Loucy (cell line): ENCODE results near the gene LMAN2L.

ENCODE experiments used
- H2AFZ ChIP-seq: fragments of 200-600 bp; sonication (generic); 2 replicates; pipeline ENCODE4 v1.6.0; 2016; ENCODE audit warnings: antibody characterized with exemption, mild to moderate bottlenecking, low read length, moderate library complexity
- H3F3A ChIP-seq: fragments of 200-600 bp; 2 replicates; pipeline ENCODE4 v1.6.0; 2016; ENCODE audit warnings: antibody characterized with exemption, low read depth, mild to moderate bottlenecking
- H3K27me3 ChIP-seq: fragments of 200-600 bp; sonication (generic); 2 replicates; pipeline ENCODE4 v1.6.1; 2014; ENCODE audit warnings: low read length, mild to moderate bottlenecking; ENCODE audit not compliant: insufficient read depth, poor library complexity, severe bottlenecking
- H3K36me3 ChIP-seq: fragments of 200-600 bp; sonication (generic); 2 replicates; pipeline ENCODE4 v1.6.1; 2016; ENCODE audit warnings: low read length; ENCODE audit not compliant: insufficient read depth
- H3K4me1 ChIP-seq: fragments of 200-600 bp; sonication (generic); 2 replicates; pipeline ENCODE4 v1.5.1; 2014; ENCODE audit warnings: low read length, mild to moderate bottlenecking; ENCODE audit not compliant: insufficient read depth, poor library complexity, severe bottlenecking
- H3K4me2 ChIP-seq: fragments of 200-600 bp; sonication (generic); 2 replicates; pipeline ENCODE4 v1.6.0; 2014; ENCODE audit warnings: antibody characterized with exemption, low read length, low read depth, mild to moderate bottlenecking; ENCODE audit not compliant: poor library complexity, severe bottlenecking
- H3K4me3 ChIP-seq: fragments of 200-600 bp; sonication (generic); 2 replicates; pipeline ENCODE4 v1.5.1; 2014; ENCODE audit warnings: low read length, mild to moderate bottlenecking, mixed read lengths; ENCODE audit not compliant: poor library complexity, severe bottlenecking
- H3K79me2 ChIP-seq: fragments of 200-600 bp; sonication (generic); 2 replicates; pipeline ENCODE4 v1.6.1; 2014; ENCODE audit warnings: low read length; ENCODE audit not compliant: insufficient read depth
- H3K9ac ChIP-seq: fragments of 200-600 bp; sonication (generic); 2 replicates; pipeline ENCODE4 v1.6.0; 2014; ENCODE audit warnings: mild to moderate bottlenecking, low read depth, low read length, moderate library complexity; ENCODE audit not compliant: poor library complexity, severe bottlenecking
- H3K9me2 ChIP-seq: fragments of 200-600 bp; sonication (generic); replicated peaks from 2 replicates; pipeline ENCODE4 v1.6.1; 2016; ENCODE audit warnings: low read depth, low read length, mixed read lengths
- H3K9me3 ChIP-seq: fragments of 200-600 bp; sonication (generic); 2 replicates; pipeline ENCODE4 v1.6.1; 2014; ENCODE audit warnings: mild to moderate bottlenecking, antibody characterized with exemption, low read length, low read depth; ENCODE audit not compliant: insufficient read depth
- H4K20me1 ChIP-seq: fragments of 200-600 bp; sonication (generic); 2 replicates; pipeline ENCODE4 v1.6.0; 2014; ENCODE audit warnings: antibody characterized with exemption, low read length, mild to moderate bottlenecking; ENCODE audit not compliant: insufficient read depth, poor library complexity, severe bottlenecking
- EZH2phosphoT487 ChIP-seq: fragments of 200-600 bp; IDR thresholded peaks from 2 replicates; pipeline ENCODE4 v1.6.1; 2018; ENCODE audit warnings: antibody characterized with exemption, mild to moderate bottlenecking, moderate library complexity, borderline replicate concordance
- TF ChIP-seq, protein P1 (sequence below): fragments of 200-600 bp; sonication (generic); conservative IDR thresholded peaks from 2 replicates; pipeline ENCODE4 v1.5.1; 2014; ENCODE audit warnings: mild to moderate bottlenecking, antibody characterized with exemption, low read length

The LMAN2L gene

DNA sequence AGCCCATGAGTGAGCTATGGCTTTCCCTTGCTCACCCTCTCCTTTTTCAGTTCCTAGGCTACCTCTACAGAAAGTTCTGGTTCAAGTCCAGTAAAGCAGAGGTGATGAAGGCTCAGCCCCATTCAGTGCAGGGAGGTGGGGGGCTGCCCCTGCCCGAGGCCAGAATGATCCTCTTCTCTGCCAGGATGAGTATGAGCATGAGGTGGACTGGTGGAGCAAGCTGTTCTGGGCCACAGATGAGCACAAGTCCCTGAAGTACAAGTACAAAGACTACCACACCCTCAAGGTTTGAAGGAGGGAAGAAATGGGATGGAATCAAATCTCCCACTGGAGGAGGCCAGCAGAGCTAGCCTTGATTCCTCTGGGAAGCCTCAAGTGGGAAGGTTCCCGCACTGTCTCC is 42.4 kb downstream of the LMAN2L start:
- Histone ChIP-seq H3K9me3 (no peaks in the 10 kb centered on the region), H3K36me3 (no peaks in the 10 kb centered on the region), H2AFZ (no peak overlapping the region), H3F3A (no peaks in the 10 kb centered on the region), H3K79me2 (no peaks in the 10 kb centered on the region), H3K4me3 (no peak overlapping the region), H4K20me1 (no peaks in the 10 kb centered on the region), H3K9ac (no peak overlapping the region), H3K9me2 (no peaks in the 10 kb centered on the region), H3K4me1 (no peaks in the 10 kb centered on the region), H3K4me2 (no peak overlapping the region), H3K27me3 (no peaks in the 10 kb centered on the region)
- no peak for TF ChIP-seq EZH2phosphoT487
- TF ChIP-seq, protein P1, sequence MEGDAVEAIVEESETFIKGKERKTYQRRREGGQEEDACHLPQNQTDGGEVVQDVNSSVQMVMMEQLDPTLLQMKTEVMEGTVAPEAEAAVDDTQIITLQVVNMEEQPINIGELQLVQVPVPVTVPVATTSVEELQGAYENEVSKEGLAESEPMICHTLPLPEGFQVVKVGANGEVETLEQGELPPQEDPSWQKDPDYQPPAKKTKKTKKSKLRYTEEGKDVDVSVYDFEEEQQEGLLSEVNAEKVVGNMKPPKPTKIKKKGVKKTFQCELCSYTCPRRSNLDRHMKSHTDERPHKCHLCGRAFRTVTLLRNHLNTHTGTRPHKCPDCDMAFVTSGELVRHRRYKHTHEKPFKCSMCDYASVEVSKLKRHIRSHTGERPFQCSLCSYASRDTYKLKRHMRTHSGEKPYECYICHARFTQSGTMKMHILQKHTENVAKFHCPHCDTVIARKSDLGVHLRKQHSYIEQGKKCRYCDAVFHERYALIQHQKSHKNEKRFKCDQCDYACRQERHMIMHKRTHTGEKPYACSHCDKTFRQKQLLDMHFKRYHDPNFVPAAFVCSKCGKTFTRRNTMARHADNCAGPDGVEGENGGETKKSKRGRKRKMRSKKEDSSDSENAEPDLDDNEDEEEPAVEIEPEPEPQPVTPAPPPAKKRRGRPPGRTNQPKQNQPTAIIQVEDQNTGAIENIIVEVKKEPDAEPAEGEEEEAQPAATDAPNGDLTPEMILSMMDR, result no peak

DNA sequence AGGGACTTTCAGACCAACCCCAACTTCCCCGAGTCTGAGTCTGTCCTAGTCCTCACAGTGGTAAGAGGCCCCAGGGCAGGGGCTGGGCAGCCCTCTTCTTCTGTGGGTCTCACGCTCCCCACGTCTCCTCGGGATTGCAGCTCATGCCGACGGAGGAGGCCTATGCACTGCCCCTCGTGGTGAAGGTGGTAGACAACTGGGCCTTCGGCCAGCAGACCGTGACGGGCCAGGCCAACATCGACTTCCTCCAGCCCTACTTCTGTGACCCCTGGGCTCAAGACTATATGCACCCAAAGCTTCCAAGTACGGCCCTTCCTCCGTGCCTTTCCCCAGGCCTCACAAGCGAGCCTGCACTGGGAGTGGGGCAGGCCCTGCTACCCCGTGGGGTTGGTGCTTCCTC is 44.3 kb downstream of the LMAN2L start:
- Histone ChIP-seq H2AFZ (no peak overlapping the region), H4K20me1 (no peaks in the 10 kb centered on the region), H3K4me3 (no peak overlapping the region), H3K36me3 (no peaks in the 10 kb centered on the region), H3K9ac (no peak overlapping the region), H3K9me3 (no peaks in the 10 kb centered on the region), H3K4me1 (no peaks in the 10 kb centered on the region), H3K79me2 (no peaks in the 10 kb centered on the region), H3K27me3 (no peaks in the 10 kb centered on the region), H3K4me2 (no peak overlapping the region), H3K9me2 (no peaks in the 10 kb centered on the region), H3F3A (no peaks in the 10 kb centered on the region)
- no peak for TF ChIP-seq EZH2phosphoT487
- TF ChIP-seq, protein P1, result no peak

DNA sequence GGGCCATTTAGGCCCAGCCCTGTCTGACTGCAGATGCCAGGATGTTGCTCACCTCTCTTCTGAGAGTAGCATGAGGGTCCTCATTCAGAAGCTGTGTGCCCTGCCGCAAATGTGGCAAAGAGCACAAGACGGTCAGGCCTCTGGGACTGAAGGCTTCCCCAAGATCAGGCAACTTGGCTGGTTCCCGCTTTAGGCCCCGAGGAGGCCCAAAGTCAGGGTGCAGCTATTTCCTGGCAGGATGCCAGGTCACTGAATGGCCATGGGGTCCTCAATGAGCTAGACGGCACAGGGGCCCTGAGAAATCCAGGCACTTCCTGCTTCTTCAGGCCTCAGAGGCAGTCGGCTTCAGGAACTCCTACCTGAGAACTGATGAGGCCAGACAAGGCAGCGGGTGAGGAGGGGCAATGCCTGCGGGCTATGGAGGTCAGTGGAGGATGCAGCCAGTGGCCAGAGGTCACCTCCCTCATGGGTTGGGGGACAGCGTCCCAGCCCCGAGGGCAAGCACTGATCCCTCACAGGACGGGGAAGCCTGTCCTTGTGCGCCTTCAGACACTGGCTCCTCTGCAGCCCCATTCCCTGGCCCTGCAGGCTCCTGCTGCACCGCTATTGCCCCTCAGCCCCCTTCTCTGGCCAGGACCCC is 44.9 kb downstream of the LMAN2L start:
- Histone ChIP-seq H4K20me1 (no peaks in the 10 kb centered on the region), H3K36me3 (no peaks in the 10 kb centered on the region), H3K79me2 (no peaks in the 10 kb centered on the region), H3K9ac (no peak overlapping the region), H3K27me3 (no peaks in the 10 kb centered on the region), H3K4me3 (no peak overlapping the region), H3K4me1 (no peaks in the 10 kb centered on the region), H3F3A (no peaks in the 10 kb centered on the region), H2AFZ (no peak overlapping the region), H3K9me2 (no peaks in the 10 kb centered on the region), H3K9me3 (no peaks in the 10 kb centered on the region), H3K4me2 (no peak overlapping the region)
- TF ChIP-seq, protein P1, result no peak
- no peak for TF ChIP-seq EZH2phosphoT487
